Ovary (tissue), 3 donors: ENCODE measurements around the gene TMEM61.

Source experiments
- CTCF ChIP-seq, 3 donors: fragments of 450-650 bp in 2 of 3; fragments of 200-600 bp in 1 of 3; IDR thresholded peaks; one replicate each; pipeline versions ENCODE4 v1.5.1 to v1.8.0; 2016 to 2022; ENCODE audit warnings: antibody characterized with exemption in 3 of 3, mild to moderate bottlenecking in 1 of 3
- POLR2A ChIP-seq: fragments of 450-650 bp; IDR thresholded peaks from one replicate; pipeline ENCODE4 v1.6.1; 2017; ENCODE audit warnings: antibody characterized with exemption, mild to moderate bottlenecking, moderate library complexity
- donor health status: DM: no; HTN: no; CAD: no.

GRCh38 chr1:54998100-54998499 lies 17.7 kb downstream of the TMEM61 start:
- TF ChIP-seq CTCF (IDR thresholded peaks at IDR 0.05) (no peak), POLR2A (no peak)
